Duodenal mucosa (tissue), 2 donors: ENCODE data around the gene USP24.
"Not testable (repeated sequence)": the region's sequence is repeated elsewhere in the genome, so short reads cannot be mapped to it uniquely, and the experiment has no call there.

Experiments
- H3K27ac ChIP-seq: one replicate; pipeline ENCODE4 v1.7.0; 2013; ENCODE audit warnings: low read depth, low read length
- H3K27me3 ChIP-seq, 2 donors: one replicate each; pipeline ENCODE4 v1.7.0; 2013; ENCODE audit warnings: low read length in 2 of 2, control low read depth in 1 of 2; ENCODE audit not compliant: insufficient read depth in 2 of 2, control insufficient read depth in 1 of 2
- H3K36me3 ChIP-seq, 2 donors: one replicate each; pipeline ENCODE4 v1.7.0; 2013; ENCODE audit warnings: low read length in 2 of 2, control low read depth in 1 of 2; ENCODE audit not compliant: insufficient read depth in 2 of 2, control insufficient read depth in 1 of 2
- H3K4me1 ChIP-seq, 2 donors: one replicate each; pipeline ENCODE4 v1.7.0; 2013; ENCODE audit warnings: low read length in 2 of 2, control low read depth in 1 of 2; ENCODE audit not compliant: insufficient read depth in 2 of 2, control insufficient read depth in 1 of 2
- H3K4me3 ChIP-seq, 2 donors: one replicate each; pipeline ENCODE4 v1.7.0; 2013; ENCODE audit warnings: low read length in 2 of 2, low read depth in 1 of 2
- H3K9ac ChIP-seq, 2 donors: one replicate each; pipeline ENCODE4 v1.7.0; 2013; ENCODE audit warnings: low read length in 2 of 2, low read depth in 1 of 2
- H3K9me3 ChIP-seq, 2 donors: one replicate each; pipeline ENCODE4 v1.7.0; 2013; ENCODE audit warnings: low read length in 2 of 2, control low read depth in 1 of 2; ENCODE audit not compliant: control insufficient read depth in 1 of 2

Gene USP24

DNA sequence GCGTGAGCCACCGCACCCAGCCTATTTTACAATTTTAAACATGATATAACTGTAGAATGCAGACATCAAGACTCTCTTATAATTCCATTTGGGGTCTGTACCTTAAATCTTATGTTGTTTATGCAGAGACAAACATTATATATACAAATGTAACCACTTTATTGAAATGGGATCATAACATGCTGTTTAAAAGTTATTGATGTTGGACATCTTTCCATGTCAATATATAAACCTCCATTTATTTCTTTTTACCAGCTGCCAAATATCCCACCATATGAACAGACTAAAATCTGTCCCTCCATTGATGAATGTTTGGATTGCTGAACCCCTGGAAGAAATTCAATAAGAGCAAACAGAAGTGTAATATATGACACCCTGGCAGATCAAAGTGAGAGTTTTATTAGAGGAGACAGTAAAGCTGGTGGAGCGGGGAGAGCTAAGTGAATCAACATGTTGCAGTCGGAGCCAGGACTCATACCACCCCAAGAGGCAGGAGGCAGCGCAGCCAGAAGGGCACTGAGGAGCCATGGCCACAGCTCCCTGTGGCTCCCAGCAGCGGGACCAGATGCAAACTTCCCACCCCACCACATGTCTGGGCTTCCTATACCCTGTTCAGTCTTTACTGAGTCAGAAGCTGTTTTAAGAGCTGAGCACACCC, 180.6 kb downstream of the USP24 start:
- Histone ChIP-seq H3K27ac (no peak overlapping the region), H3K9ac (no peak overlapping the region), H3K4me3 (no peak overlapping the region), H3K27me3 (peaks cover 0 to 11% of the 10 kb centered on the region in 2 donors), H3K36me3 (no peaks in the 10 kb centered on the region), H3K9me3 (no peaks in the 10 kb centered on the region), H3K4me1 (peaks cover 11% of the 10 kb centered on the region in 2 donors)

- Histone ChIP-seq H3K9ac (no peak overlapping the region), H3K4me3 (no peak overlapping the region), H3K9me3 (no peaks in the 10 kb centered on the region), H3K27me3 (peaks cover 0 to 6% of the 10 kb centered on the region in 2 donors), H3K36me3 (no peaks in the 10 kb centered on the region), H3K4me1 (peaks cover 3 to 5% of the 10 kb centered on the region in 2 donors), H3K27ac (no peak overlapping the region)
Observed at GRCh38 chr1:55033265-55033614, 181.9 kb downstream of the USP24 start.

- not testable (repeated sequence) for H3K27ac ChIP-seq, H3K9ac ChIP-seq, H3K4me1 ChIP-seq, H3K9me3 ChIP-seq, H3K4me3 ChIP-seq, H3K36me3 ChIP-seq, H3K27me3 ChIP-seq
Observed at GRCh38 chr1:55031098-55031497, 184.1 kb downstream of the USP24 start.

DNA sequence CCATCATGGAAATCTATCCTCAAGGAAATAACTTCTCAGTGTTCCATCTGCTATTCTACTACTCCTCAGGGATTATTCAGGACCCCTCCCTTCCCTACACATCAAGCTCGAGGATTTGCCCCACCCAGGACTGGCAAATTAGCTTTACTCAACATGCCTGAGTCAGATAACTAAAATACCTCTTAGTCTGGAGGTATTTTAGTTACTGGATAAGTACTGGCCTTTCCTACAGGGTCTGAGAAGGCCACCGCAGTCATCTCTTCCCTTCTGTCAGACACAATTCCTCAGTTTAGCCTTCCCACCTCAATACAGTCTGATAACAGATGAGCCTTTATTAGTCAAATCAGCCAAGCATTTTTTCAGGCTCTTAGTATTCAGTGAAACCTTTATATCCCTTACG, 188.5 kb downstream of the USP24 start:
- not testable (repeated sequence) for H3K4me1 ChIP-seq, H3K9ac ChIP-seq

DNA sequence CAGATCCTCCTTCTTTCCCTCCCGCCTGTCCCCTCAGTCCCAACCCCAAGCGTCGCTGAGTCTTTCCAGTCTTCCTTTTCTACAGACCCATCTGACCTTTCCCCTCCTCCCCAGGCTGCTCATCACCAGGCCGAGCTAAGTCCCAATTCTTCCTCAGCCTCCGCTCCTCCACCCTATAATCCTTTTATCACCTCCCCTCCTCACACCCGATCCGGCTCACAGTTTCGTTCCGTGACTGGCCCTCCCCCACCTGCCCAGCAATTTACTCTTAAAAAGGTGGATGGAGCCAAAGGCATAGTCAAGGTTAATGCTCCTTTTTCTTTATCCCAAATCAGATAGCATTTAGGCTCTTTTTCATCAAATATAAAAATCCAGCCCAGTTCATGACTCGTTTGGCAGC, 191.0 kb downstream of the USP24 start:
- not testable (repeated sequence) for H3K4me1 ChIP-seq, H3K9me3 ChIP-seq, H3K27ac ChIP-seq, H3K27me3 ChIP-seq, H3K4me3 ChIP-seq, H3K36me3 ChIP-seq, H3K9ac ChIP-seq

More for the DNA sequence above, 188.5 kb downstream of the USP24 start:
- H3K4me3 ChIP-seq, H3K36me3 ChIP-seq, H3K9me3 ChIP-seq, H3K27ac ChIP-seq, H3K27me3 ChIP-seq: not testable (repeated sequence)

DNA sequence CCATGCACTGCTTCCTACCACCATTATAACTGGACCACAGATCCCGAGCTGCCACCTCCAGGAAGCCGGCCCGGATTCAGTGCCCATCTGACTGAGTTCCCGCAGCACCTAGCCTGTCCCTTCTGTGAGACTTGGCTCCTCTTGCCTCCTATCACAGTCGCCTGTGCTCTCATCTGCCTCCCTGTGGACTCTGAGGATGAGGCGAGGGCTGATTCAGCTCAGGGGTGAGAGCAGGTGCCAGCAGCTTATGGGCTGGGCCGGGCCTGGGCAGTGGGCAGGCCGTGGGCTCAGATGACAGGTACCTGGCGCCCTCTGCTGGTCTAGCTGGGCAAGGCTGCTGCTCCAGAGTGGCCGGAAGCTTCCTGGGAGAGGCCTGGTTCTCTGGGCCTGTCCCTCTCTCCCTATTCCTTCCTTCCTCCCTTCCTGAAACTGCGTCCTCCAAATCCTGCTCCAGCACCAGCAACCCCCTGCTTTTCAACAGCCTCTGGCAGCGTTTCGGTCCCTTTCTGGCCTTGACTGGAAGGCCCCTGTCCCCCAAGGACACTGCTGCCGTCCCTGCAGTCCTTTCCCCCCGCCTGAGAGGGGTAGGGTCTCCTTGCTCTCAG, 193.1 kb downstream of the USP24 start:
- Histone ChIP-seq H3K9me3 (no peaks in the 10 kb centered on the region), H3K9ac (no peak overlapping the region), H3K27ac (no peak overlapping the region), H3K27me3 (no peaks in the 10 kb centered on the region), H3K36me3 (no peaks in the 10 kb centered on the region), H3K4me1 (no peaks in the 10 kb centered on the region), H3K4me3 (no peak overlapping the region)

DNA sequence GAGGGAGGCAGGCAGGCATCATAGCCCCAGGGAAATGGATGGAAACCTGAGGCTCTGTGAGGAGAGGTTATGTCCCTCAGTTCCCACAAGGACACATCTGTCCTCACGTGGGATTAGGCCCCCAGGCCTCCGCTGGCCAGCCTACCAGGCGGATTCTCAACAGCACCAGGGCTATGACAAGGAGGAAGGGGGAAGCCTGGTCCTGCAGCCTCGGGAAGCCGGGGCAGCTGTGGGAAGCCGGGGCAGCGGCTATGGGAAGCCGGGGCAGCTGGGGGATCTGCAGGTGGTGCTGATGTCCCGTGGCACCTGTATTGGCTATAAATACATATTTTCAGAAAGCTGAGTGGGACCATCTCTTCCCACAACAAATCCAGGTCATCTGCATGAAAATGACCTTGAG, 196.8 kb downstream of the USP24 start:
- Histone ChIP-seq H3K4me1 (no peaks in the 10 kb centered on the region), H3K9me3 (no peaks in the 10 kb centered on the region), H3K4me3 (no peak overlapping the region), H3K27me3 (peaks cover 0 to 13% of the 10 kb centered on the region in 2 donors), H3K27ac (no peak overlapping the region), H3K36me3 (no peaks in the 10 kb centered on the region), H3K9ac (no peak overlapping the region)
